Measurements from ENCODE around the gene NPFFR1. TPM values are rescaled to one million over a fixed set of nuclear protein-coding genes. Genes with fewer than 3 reads are reported as not detected.

Gene NPFFR1, protein sequence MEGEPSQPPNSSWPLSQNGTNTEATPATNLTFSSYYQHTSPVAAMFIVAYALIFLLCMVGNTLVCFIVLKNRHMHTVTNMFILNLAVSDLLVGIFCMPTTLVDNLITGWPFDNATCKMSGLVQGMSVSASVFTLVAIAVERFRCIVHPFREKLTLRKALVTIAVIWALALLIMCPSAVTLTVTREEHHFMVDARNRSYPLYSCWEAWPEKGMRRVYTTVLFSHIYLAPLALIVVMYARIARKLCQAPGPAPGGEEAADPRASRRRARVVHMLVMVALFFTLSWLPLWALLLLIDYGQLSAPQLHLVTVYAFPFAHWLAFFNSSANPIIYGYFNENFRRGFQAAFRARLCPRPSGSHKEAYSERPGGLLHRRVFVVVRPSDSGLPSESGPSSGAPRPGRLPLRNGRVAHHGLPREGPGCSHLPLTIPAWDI
- not detected in 2 replicates for total RNA-seq (ENCODE audit: low replicate concordance)
- long read RNA-seq = 0 reads

GRCh38 chr10:70283445-70284399, at the start of gene NPFFR1:
Gene NPFFR1 (minus strand): TSS chr10:70284004. CDS start chr10:70283676, 328 bp downstream.
- Mint-ChIP-seq H3K27me3 (peaks cover 77% of the 10 kb centered on the region), H3K36me3 (peaks cover 5% of the 10 kb centered on the region), H3K9me3 (peaks cover 6% of the 10 kb centered on the region), H3K4me3 (peak within 1 kb of the TSS; percentile 1), H3K4me1 (ENCODE audit: unreplicated experiment) (no peaks in the 10 kb centered on the region), H3K27ac (no peak within 1 kb of the TSS)
- TF ChIP-seq, protein P1, sequence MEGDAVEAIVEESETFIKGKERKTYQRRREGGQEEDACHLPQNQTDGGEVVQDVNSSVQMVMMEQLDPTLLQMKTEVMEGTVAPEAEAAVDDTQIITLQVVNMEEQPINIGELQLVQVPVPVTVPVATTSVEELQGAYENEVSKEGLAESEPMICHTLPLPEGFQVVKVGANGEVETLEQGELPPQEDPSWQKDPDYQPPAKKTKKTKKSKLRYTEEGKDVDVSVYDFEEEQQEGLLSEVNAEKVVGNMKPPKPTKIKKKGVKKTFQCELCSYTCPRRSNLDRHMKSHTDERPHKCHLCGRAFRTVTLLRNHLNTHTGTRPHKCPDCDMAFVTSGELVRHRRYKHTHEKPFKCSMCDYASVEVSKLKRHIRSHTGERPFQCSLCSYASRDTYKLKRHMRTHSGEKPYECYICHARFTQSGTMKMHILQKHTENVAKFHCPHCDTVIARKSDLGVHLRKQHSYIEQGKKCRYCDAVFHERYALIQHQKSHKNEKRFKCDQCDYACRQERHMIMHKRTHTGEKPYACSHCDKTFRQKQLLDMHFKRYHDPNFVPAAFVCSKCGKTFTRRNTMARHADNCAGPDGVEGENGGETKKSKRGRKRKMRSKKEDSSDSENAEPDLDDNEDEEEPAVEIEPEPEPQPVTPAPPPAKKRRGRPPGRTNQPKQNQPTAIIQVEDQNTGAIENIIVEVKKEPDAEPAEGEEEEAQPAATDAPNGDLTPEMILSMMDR (conservative IDR thresholded peaks at IDR 0.05) = no peak
- no peak for DNase-seq (ENCODE audit: extremely low spot score, unreplicated experiment)

DNA sequence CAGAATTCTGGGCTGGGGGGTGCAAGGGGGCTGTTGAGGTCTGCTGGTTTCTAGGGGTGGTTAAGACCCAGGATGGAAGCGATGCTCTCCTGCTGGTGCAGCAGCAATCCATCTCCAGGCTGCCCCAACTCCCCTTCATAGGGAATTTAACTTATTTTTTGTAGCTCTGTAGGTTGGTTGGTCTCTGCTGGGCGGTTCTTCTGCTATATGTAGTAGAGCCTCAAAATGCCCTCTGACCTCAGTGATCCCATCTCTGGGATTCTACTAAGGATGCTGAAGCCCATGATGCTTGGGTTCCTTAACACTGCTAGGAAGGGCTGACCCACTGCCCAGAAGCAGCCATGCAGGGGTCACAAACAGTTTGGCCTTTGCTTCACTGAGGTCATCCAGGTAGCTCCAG, 49.5 kb upstream of the NPFFR1 start:
- H3K9me3 Mint-ChIP-seq = no peaks in the 10 kb centered on the region
- H3K36me3 Mint-ChIP-seq = no peaks in the 10 kb centered on the region
- DNase-seq (ENCODE audit: extremely low spot score, unreplicated experiment) = no peak
- H3K4me1 Mint-ChIP-seq (ENCODE audit: unreplicated experiment) = peaks cover 16% of the 10 kb centered on the region
- no peak overlapping the region for H3K27ac Mint-ChIP-seq
- no peaks in the 10 kb centered on the region for H3K27me3 Mint-ChIP-seq
- H3K4me3 Mint-ChIP-seq = no peak overlapping the region
- TF ChIP-seq, protein P1 (conservative IDR thresholded peaks at IDR 0.05) = no peak

- Mint-ChIP-seq H3K4me1 (ENCODE audit: unreplicated experiment) (peaks cover 16% of the 10 kb centered on the region), H3K4me3 (peak overlapping the region; percentile 56), H3K36me3 (no peaks in the 10 kb centered on the region), H3K9me3 (no peaks in the 10 kb centered on the region), H3K27ac (peak overlapping the region; percentile 53), H3K27me3 (no peaks in the 10 kb centered on the region)
- no peak for DNase-seq (ENCODE audit: extremely low spot score, unreplicated experiment)
- TF ChIP-seq, protein P1 (conservative IDR thresholded peaks at IDR 0.05) = no peak
Measured at GRCh38 chr10:70331486-70332268, 47.9 kb upstream of the NPFFR1 start.

DNA sequence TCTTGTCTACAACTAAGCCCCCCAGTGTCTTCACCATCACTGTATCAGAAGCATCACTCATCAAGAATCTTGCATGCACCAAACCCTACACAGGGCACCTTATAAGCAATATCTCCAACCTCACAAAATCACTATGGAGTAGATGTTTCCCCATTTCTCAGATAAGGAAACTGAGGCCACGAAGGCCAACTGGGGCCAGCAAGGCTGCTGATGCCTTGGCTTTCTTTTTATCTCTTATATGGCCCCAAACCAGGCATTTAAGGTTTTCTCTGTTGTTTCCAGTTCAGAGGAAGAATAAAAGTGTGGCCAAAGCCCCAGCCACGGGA, 47.3 kb upstream of the NPFFR1 start:
- H3K27me3 Mint-ChIP-seq = no peaks in the 10 kb centered on the region
- no peak overlapping the region for H3K27ac Mint-ChIP-seq
- TF ChIP-seq, protein P1 (conservative IDR thresholded peaks at IDR 0.05) = no peak
- H3K4me1 Mint-ChIP-seq (ENCODE audit: unreplicated experiment) = peaks cover 21% of the 10 kb centered on the region
- DNase-seq (ENCODE audit: extremely low spot score, unreplicated experiment) = no peak
- no peak overlapping the region for H3K4me3 Mint-ChIP-seq
- no peaks in the 10 kb centered on the region for H3K36me3 Mint-ChIP-seq
- no peaks in the 10 kb centered on the region for H3K9me3 Mint-ChIP-seq

DNA sequence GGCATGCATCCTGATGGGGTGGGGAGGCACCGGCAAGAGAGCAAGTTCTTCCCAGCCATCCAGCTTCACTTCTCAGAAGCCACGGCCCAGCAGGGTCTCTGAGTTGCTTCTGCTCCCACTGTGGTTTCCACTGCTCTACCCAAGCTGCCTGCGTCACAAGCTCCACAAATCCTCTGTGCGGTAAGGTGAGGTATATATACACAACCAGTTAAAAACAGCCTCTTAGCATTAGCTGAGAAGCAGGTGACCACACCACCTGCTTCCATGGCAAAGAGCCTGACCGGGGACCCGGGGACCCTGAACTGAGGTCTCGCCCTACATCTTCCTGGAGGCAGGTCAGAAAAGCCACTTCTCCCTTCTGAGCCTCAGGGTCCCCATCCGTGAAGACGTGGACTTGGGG, 46.9 kb upstream of the NPFFR1 start:
- H3K4me1 Mint-ChIP-seq (ENCODE audit: unreplicated experiment) = peaks cover 22% of the 10 kb centered on the region
- no peaks in the 10 kb centered on the region for H3K27me3 Mint-ChIP-seq
- H3K4me3 Mint-ChIP-seq = no peak overlapping the region
- H3K27ac Mint-ChIP-seq = no peak overlapping the region
- H3K36me3 Mint-ChIP-seq = no peaks in the 10 kb centered on the region
- no peaks in the 10 kb centered on the region for H3K9me3 Mint-ChIP-seq
- TF ChIP-seq, protein P1 (conservative IDR thresholded peaks at IDR 0.05) = no peak
- DNase-seq (ENCODE audit: extremely low spot score, unreplicated experiment) = no peak

Data from type B pancreatic cell (in vitro differentiated cells).